Daoy (cell line): ENCODE measurements around the gene PBX1. TPM values are rescaled to one million over a fixed set of nuclear protein-coding genes. Genes with fewer than 3 reads are reported as not detected.

ENCODE experiments used
- DNase-seq: peaks from one replicate; pipeline ENCODE4 v3.0.0-alpha.2; 2015; ENCODE audit warnings: low read depth
- total RNA-seq: library from RNA; depleted of rRNA; stranded (reverse); fragments of >200 nt; shearing (Covaris generic); gene quantifications from 2 replicates; pipeline ENCODE4 v1.2.3, GENCODE V29; 2014

PBX1 gene
- total RNA-seq, 1 experiment from 2014 or later, result 16.2 TPM

- DNase-seq, result no peak
Measured at GRCh38 chr1:164759979-164760469, 201.0 kb downstream of the PBX1 start.

GRCh38 chr1:164760569-164760968 is 201.6 kb downstream of the PBX1 start:
- DNase-seq, result no peak

DNA sequence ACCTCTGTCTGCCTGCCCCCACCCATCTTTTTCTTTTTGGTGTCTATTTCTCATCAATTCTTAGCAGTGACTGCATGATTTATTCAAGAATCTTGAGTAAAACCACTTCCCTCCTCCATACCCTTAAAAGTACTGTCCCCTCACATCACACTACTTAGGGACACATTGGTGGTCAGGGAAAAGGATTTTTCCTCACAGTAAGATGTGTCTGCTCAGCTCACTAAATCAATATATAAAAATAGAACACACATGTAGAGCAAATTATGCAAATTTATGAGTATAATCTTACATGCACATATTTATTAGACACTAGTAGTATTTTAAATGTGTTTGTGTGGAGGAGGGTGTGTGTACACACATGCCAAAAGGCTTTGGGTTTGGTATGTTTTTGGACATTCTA is 202.0 kb downstream of the PBX1 start:
- no peak for DNase-seq

GRCh38 chr1:164763098-164763497 is 204.1 kb downstream of the PBX1 start:
- DNase-seq, result no peak

- DNase-seq, result no peak
Measured at GRCh38 chr1:164764333-164764732, 205.3 kb downstream of the PBX1 start.

GRCh38 chr1:164765557-164765956 is 206.6 kb downstream of the PBX1 start:
- DNase-seq, result peak; percentile 83

- DNase-seq, result no peak
Measured at GRCh38 chr1:164765992-164766720, 207.2 kb downstream of the PBX1 start.

DNA sequence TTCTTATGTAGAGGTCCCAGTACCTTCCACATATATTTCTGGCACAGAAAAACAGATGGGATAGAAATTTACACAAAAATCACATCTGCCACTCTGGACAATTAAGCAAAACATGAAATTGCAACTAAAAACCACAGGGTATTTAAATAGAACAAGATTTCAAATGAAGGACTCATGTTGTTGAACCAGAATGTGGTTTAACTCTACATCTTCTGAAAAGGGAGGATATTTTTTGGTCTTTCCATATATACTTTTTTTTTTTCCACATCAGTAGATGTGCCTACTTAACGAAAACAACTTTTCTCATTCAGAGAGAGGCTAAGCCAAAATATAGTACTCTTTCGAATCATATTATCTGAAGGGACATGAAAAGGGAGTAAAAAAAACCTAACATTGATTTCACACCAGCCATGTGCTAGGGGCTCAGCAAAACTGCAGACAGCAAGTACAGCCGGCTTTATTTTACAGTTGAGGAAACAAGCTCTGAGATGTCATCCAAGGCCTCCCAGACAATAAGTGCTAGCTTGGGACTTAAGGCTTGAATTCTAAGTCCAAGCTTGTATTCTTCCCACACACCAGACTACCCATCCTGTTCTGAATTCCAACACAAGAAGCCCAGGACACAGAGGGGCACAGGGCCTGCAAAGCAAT is 208.9 kb downstream of the PBX1 start:
- DNase-seq, result no peak

- DNase-seq, result no peak
Measured at GRCh38 chr1:164768619-164769018, 209.6 kb downstream of the PBX1 start.

DNA sequence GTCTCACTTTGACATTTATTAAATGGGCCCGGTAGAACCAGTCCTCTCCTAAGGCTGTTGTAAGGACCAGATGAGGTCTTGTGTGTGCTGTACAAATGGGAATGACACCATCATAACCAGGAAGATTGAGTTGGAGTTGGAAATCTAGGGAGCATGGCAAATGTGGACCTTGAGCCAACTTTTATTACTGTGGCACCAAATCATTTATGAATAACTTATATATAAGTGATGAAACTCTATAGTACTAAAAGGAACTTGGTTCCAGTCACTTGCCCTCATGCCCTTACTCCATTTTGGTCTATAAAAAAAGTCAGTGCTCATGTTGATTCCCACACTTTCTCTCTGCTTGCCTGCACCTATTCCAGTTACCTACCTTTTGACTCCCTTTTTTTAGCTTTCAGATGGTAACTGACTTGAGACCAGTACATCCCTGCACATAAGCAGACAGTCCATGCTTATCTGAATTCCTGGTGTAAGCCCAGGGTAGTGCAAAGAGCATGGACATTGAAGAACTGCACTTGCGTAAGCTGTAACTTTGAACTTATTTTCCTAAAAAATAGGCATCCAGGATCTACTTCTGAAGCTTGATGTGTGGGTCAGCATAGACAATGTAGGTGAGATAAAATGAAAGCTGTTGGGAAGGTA is 210.6 kb downstream of the PBX1 start:
- no peak for DNase-seq

GRCh38 chr1:164770131-164770529 is 211.1 kb downstream of the PBX1 start:
- no peak for DNase-seq

DNA sequence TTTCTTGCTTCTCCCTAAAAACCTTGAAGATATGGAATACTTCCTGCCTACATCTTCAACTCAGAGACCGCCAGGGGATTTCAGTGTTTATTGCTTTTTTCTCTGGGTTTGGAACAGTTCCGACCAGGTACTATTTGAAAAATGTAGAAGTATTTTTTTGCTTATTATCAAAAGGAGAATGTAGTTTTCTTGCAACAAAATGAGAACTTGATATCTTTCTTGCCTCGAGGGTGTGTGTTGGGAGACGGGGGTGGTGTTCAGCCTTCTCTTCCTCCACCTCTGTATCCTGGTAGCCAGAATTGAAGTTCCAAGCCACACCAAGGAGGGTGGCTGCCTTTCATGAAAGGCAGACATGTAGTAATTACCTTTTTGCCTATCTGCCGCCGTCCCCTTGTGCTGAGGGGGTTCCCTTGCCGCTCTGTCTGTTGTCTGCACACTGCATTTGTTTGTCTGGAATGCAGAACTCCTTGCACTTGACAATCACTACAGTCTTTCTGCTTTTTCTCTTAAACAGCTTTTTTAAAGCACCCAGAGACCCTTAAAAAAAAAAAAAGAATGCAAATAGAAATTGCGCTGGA is 212.1 kb downstream of the PBX1 start:
- DNase-seq, result no peak

- DNase-seq, result peak; percentile 84
Measured at GRCh38 chr1:164771619-164772361, 212.8 kb downstream of the PBX1 start.

DNA sequence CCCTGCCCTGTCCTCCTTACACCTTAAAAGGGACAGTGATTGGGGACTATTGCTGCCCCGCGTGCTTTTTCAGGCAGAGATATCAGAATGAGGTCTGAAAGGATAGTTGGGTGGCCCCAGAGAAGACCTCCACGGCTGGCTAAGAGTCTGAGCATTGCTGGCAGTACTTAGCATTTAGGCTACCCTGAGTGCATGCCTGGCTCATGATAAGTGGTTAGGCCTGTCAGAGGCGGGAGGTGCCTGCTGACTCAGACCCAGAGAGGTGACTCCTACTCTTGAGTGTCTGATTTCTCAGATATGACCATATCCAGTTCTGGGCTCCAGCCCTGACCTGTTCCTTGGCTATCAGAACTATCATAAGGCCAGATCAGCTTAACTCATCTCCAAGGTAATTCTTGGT is 213.7 kb downstream of the PBX1 start:
- peak; percentile 96 for DNase-seq

- no peak for DNase-seq
Measured at GRCh38 chr1:164773102-164773501, 214.1 kb downstream of the PBX1 start.

DNA sequence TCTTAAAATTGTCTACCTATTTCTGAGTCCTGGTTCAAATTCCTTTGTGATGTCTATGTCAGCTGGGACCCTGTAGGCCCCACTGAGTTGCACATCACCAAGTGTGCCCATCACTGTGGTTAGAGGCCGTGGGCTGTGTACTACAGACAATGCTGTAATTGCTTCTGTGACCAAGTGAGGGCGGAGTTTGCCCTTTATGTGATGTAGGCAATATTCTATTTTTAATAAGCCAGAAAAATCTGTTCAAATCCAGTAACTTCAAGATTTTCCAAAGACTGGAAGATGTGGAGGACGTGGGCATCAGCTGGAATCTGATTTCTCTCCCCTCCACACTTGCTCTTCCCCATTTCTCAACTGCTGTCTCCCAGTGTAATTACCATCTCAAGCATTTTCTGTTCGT is 215.4 kb downstream of the PBX1 start:
- no peak for DNase-seq

GRCh38 chr1:164774819-164775654 is 216.1 kb downstream of the PBX1 start:
- DNase-seq, result no peak

DNA sequence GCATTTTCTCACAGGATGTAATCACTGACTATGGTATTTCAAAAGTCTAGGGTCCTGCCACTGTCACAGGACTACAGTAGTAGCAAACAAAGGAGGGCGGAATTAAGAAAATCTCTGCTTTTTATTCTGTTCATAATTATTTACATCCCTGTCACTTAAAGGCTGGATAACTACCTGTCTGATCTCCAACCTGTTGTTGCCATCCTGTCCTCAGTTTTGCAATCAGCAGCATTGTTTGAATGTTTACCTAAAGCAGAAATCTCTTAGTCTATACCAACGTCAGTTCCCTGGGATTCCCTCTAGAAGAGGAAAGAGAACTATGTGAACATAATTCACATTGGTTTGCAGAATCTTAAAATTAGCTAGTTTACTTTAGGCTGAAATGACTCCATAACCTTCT is 218.5 kb downstream of the PBX1 start:
- DNase-seq, result no peak

DNA sequence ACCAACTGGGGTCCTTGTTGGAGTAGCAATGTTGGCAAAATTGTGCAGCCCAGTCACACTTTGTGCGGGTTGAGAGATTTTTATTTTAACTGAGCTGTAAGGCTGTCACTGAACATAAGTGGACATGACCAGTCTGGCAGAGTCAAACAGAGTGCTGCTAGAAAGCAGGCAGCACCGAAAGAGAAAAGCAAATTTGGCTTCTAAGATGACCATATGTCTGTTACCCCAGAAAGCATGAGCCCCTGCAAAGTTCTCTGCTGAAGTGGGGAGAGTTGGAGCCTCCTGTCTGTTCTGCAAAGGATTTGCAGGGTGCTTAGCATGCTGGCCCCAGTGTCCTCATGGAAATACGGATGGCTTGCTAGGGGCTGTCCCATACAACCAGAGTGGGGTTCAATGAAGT is 220.4 kb downstream of the PBX1 start:
- DNase-seq, result no peak

DNA sequence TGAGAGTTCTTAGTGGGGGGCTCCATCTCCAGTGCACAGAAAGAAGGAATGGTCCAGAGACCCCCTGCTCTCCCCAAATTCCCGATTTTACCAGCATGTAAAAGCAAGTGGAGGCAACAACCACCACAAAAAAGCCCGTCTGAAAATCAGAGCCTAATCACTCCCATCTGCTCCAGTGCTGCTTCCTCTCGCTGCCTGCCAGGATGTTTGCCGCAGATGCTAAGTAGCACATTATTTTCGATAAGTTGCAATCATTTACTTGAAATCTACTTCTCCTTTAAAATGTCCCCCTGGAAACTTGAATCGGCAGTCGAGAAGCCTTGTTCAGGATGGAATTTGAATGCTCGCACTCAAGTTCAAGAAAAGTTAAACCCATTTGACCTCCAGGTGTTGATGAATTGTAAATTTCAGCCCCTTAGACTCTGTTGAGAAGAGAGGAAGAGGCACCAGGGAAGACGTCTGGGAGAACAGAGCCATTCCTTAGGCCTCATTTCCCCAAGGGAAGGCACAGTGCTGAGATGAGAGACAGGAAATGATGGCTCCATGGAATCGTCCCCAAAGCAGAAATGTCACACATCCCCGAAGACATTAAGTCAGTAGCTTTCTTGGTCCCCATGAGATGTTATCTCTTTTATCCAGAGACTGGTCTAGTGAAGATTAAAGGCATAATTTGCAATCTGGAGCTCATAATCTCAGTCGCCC is 221.3 kb downstream of the PBX1 start:
- DNase-seq, result no peak
